HG03565 (cell line): ENCODE results near the gene HDAC9.

Source experiments
- ATAC-seq: cut with Tn5 transposase; IDR thresholded peaks from one replicate; pipeline ENCODE4 v1.9.1; 2021; ENCODE audit warnings: mild to moderate bottlenecking, moderate library complexity; ENCODE audit not compliant: unreplicated experiment

Gene HDAC9

GRCh38 chr7:18552943-18553604 is 57.5 kb downstream of the HDAC9 start:
- peak; percentile 47 for ATAC-seq

GRCh38 chr7:18553605-18554003 is 58.1 kb downstream of the HDAC9 start:
- ATAC-seq: no peak

- ATAC-seq: no peak
Observed at GRCh38 chr7:18555120-18555519, 59.6 kb downstream of the HDAC9 start.

- no peak for ATAC-seq
Observed at GRCh38 chr7:18555968-18556367, 60.4 kb downstream of the HDAC9 start.

DNA sequence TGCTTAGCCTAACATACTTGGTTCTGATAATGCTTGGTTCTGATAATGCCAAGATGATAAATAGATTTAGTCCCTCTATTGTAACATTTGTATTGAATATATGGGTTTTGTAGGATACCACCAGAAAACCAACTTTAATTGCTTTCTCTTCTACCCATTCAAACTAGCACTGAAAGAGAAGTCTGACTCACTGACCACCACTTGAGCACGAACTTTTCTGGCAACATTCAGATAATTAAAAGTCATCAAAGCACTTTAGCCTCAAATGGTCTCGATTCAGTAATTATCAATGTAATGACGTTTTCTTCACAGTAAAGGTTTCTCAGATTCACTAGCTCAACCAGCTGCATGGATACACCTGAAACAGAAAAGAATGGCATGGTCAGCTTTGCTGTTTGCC is 63.0 kb downstream of the HDAC9 start:
- no peak for ATAC-seq

GRCh38 chr7:18558910-18559309 is 63.4 kb downstream of the HDAC9 start:
- no peak for ATAC-seq

DNA sequence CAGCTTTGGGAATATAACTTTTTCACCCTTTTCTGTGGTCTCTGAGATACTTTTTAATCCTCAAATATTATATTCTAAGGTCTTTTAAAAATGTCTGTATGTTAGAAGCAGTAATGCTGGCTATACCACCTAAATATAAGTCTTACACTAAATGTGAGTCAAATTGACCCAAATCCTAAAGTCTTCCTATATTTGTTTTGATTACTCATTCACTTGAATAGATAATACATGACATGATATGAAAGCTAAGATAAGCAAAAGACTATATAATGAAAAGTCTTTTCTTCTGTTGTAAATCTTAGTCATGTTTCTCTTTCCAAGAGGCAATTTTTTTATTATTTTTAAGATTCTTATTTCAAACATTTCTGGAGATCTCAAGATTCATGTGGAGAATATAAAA is 64.2 kb downstream of the HDAC9 start:
- no peak for ATAC-seq

GRCh38 chr7:18564779-18565178 is 69.2 kb downstream of the HDAC9 start:
- no peak for ATAC-seq

GRCh38 chr7:18565337-18565736 is 69.8 kb downstream of the HDAC9 start:
- ATAC-seq: no peak

DNA sequence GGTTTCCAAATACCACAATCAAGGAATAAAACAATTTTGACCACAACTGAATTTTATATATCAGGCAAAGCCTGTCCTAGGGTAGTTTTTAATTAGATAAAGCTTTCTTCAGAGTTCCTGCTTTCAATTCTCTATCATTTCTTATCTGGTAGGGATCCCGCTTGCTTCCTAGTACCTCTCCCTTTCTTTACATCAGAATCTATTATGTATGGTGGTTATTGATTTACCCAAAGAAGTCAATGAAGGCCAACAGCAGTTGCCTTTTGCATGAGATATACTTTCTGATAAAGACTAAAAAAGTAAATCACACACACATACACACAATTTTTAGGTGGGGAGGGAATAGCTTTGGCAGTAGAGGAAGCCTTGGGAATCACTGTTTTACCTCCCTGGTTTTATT is 70.7 kb downstream of the HDAC9 start:
- no peak for ATAC-seq

DNA sequence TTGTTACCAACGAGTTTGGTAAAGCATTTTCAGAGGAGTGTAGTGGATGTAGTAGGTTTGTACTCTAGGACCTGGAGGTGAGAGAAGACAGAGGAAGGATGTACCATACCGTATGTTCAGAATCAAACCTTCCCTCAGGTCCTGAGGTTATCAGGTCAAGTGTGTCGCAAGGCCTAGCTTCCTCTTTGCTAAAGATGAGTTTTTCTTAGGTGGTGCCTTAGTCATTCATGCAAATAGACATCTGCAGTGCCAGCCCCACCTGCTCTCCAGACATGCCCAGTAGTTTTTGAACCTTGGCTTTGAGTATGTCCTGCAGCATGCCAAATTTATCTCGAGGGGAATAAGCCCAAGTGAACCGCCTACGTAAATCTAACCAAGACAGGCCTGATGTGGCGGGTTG is 71.3 kb downstream of the HDAC9 start:
- ATAC-seq: peak; percentile 93

DNA sequence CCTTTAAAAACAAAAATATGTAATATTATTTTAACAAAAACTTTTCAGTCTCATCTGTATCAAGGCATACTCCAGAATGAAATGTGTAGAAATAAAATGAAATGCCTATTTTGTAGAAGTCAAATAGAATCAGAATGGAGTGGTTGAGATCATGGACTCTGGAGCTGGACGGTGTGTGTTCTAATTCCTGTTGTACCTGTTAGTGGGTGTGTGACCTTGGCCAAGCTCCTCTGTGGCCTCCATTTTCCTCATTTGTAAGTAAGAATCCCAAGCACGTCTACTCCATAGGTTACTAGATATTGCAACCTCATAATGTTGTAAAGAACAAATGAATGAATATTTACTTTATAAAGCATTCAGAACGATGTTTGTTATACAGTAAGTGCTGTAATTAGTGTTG is 74.9 kb downstream of the HDAC9 start:
- no peak for ATAC-seq

GRCh38 chr7:18570890-18571478 is 75.4 kb downstream of the HDAC9 start:
- no peak for ATAC-seq

- no peak for ATAC-seq
Observed at GRCh38 chr7:18572154-18572553, 76.6 kb downstream of the HDAC9 start.

- no peak for ATAC-seq
Observed at GRCh38 chr7:18572885-18573284, 77.3 kb downstream of the HDAC9 start.

- no peak for ATAC-seq
Observed at GRCh38 chr7:18573410-18574234, 78.1 kb downstream of the HDAC9 start.

DNA sequence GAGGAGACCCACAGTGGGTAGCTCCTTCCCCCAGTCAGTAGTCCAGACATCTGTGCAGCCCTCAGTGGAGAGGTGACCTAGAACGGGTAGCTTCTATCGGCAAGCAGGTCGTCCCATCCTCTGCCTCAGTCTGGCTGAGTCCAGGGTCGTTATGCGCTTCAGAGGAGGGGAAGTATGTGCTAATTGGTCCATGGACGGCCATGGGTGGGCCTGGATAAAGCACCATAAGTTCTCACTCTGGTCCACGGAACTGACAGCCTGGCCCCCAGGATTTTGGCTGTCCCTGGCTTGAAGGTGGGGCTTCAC is 78.6 kb downstream of the HDAC9 start:
- no peak for ATAC-seq

DNA sequence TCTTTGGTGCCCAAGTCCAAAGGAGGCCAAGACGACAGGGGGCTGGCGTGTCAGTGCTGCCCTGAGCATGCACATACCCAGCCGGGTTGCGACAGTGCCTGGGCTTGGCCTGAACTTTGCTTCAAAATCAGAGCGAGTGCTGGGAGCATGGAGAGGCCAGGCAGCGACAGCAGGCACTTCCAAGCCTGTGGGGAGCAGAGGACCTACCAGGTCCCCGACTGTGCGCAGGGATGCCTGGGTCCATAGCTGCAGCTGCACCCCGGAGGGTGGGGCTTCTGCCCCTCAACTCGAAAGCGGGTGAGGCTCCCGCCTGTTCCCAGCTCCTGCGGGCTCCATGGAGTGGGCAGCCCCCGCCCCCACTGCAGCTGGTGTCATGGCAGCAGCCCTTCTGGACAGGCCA is 79.1 kb downstream of the HDAC9 start:
- no peak for ATAC-seq

DNA sequence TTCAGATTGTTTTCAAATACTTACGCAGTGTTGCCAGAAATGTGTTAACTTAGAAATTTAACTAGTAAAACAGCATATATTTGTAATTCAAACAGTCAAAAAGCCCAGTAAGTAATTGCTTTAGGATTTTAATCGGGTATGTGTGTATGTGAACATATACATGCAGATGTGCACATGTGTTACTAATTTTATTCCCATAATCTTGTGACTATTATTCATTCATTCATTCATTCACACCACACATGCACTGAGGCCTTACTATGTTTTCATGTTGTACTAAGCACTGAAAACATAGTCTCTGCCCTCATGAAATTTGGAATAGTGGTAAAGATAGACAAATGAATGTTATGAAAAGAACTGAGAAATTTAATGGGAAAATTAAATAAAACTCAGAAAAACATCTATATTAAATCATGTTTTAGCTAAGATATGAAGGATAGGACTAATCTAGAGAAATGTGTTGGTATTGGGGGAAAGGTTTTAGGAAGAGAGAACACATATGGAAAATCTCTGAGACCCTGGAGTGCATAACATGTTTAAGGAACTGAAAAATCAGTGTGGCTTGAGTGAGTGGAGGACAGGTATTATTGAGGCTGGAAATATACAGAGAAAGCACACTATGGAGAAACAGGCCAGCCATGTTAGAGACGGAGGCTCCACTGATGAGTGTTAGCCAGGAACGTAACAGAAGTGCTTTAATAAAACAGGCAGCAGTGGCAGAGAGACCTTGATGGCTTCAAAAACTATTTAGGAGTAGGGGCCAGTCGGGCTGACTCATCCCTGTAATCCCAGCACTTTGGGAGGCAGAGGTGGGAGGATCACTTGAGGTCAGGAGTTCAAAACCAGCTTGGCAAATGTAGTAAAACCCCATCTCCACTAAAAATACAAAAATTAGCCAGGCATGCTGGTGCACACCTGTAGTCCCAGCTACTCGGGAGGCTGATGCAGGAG is 80.3 kb downstream of the HDAC9 start:
- no peak for ATAC-seq

GRCh38 chr7:18577096-18577771 is 81.7 kb downstream of the HDAC9 start:
- no peak for ATAC-seq

DNA sequence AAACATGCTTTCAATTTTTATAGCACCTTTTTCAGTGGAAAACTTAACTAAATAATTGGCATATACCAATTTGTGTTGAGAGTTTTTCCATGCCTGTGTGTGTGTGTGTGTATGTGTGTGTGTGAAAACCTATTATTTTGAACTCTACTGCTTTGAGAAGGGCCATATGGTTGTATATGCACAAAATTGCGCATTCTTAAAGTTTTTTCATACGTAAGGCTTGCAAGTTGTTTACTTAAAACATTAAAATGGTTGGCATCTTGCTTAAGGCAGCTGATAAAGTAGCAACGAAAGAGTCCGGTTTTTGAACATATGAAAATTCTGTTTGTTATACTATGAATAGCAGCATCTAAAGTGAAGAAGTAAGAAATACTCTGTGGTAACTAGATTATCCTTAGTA is 84.1 kb downstream of the HDAC9 start:
- no peak for ATAC-seq
